Stimulated activated CD4-positive, alpha-beta T cell treated with anti-CD3 and anti-CD28 coated beads, TNF-alpha, amount 100 ng/mL, for 24 hours (primary cell): ENCODE measurements around the gene DDX53.

Source experiments
- DNase-seq, 3 experiments: peaks; one replicate each; pipeline ENCODE4 v3.0.0-alpha.2; 2020; ENCODE audit warnings: low read depth in 3 of 3

The DDX53 gene

GRCh38 chrX:23048806-23049573, 49.2 kb downstream of the DDX53 start:
- no peak for DNase-seq

- DNase-seq = no peak
Measured at GRCh38 chrX:23052324-23052723, 52.6 kb downstream of the DDX53 start.
